ENCODE data around the gene ARL16.

DNA sequence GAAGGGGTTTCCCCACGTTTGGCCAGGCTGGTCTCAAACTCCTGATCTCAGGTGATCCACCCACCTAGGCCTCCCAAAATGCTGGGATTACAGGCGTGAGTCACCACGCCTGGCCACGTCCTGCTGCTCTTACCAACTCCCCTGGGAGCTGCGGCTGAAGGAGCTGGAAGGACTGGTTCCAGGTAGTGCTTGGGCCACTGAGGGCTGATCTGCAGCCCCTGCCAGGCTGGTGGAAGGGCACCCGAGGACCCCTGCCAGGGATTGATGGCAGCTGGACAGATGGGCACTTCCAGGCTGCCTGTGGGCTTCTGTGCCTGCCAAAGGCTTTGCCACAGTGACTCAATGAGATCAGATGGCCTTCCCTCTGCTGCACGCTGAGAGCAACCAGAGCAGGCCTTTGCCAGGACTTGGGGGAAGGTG, 19.5 kb downstream of the ARL16 start:
- TF ChIP-seq, protein P1, sequence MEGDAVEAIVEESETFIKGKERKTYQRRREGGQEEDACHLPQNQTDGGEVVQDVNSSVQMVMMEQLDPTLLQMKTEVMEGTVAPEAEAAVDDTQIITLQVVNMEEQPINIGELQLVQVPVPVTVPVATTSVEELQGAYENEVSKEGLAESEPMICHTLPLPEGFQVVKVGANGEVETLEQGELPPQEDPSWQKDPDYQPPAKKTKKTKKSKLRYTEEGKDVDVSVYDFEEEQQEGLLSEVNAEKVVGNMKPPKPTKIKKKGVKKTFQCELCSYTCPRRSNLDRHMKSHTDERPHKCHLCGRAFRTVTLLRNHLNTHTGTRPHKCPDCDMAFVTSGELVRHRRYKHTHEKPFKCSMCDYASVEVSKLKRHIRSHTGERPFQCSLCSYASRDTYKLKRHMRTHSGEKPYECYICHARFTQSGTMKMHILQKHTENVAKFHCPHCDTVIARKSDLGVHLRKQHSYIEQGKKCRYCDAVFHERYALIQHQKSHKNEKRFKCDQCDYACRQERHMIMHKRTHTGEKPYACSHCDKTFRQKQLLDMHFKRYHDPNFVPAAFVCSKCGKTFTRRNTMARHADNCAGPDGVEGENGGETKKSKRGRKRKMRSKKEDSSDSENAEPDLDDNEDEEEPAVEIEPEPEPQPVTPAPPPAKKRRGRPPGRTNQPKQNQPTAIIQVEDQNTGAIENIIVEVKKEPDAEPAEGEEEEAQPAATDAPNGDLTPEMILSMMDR (IDR thresholded peaks at IDR 0.05): no peak
- no peak for TF ChIP-seq POLR2A (IDR thresholded peaks at IDR 0.05)

Measured in right lobe of liver (tissue), 4 donors.